ENCODE data around the gene SOX5.
"Not testable (repeated sequence)": the region's sequence is repeated elsewhere in the genome, so short reads cannot be mapped to it uniquely, and the experiment has no call there.

The SOX5 gene

GRCh38 chr12:23906329-23906728 is 43.1 kb downstream of the SOX5 start:
- DNase-seq, result no peak

GRCh38 chr12:23899434-23899833 is 50.0 kb downstream of the SOX5 start:
- no peak for DNase-seq

GRCh38 chr12:23898121-23898520 is 51.3 kb downstream of the SOX5 start:
- DNase-seq, result no peak

- no peak for DNase-seq
Measured at GRCh38 chr12:23895792-23896218, 53.7 kb downstream of the SOX5 start.

GRCh38 chr12:23893611-23894010 is 55.9 kb downstream of the SOX5 start:
- no peak for DNase-seq

GRCh38 chr12:23891115-23891514 is 58.4 kb downstream of the SOX5 start:
- no peak for DNase-seq

- DNase-seq, result no peak
Measured at GRCh38 chr12:23889069-23889440, 60.4 kb downstream of the SOX5 start.

- DNase-seq, result no peak
Measured at GRCh38 chr12:23888396-23889068, 60.9 kb downstream of the SOX5 start.

- DNase-seq, result no peak
Measured at GRCh38 chr12:23887055-23887835, 62.2 kb downstream of the SOX5 start.

GRCh38 chr12:23885394-23885793 is 64.1 kb downstream of the SOX5 start:
- DNase-seq, result no peak

GRCh38 chr12:23884909-23885308 is 64.6 kb downstream of the SOX5 start:
- no peak for DNase-seq

- DNase-seq, result no peak
Measured at GRCh38 chr12:23880988-23881387, 68.5 kb downstream of the SOX5 start.

GRCh38 chr12:23876618-23877017 is 72.9 kb downstream of the SOX5 start:
- not testable (repeated sequence) for DNase-seq

GRCh38 chr12:23867794-23868193 is 81.7 kb downstream of the SOX5 start:
- DNase-seq, result no peak

GRCh38 chr12:23862701-23863100 is 86.8 kb downstream of the SOX5 start:
- DNase-seq, result no peak

GRCh38 chr12:23860019-23860418 is 89.5 kb downstream of the SOX5 start:
- DNase-seq, result no peak

- no peak for DNase-seq
Measured at GRCh38 chr12:23857178-23857577, 92.3 kb downstream of the SOX5 start.

GRCh38 chr12:23855813-23856212 is 93.7 kb downstream of the SOX5 start:
- DNase-seq, result no peak

- no peak for DNase-seq
Measured at GRCh38 chr12:23854598-23854997, 94.9 kb downstream of the SOX5 start.

- no peak for DNase-seq
Measured at GRCh38 chr12:23853640-23854039, 95.8 kb downstream of the SOX5 start.

GRCh38 chr12:23851602-23852001 is 97.9 kb downstream of the SOX5 start:
- DNase-seq, result no peak

- DNase-seq, result no peak
Measured at GRCh38 chr12:23847857-23848256, 101.6 kb downstream of the SOX5 start.

- DNase-seq, result no peak
Measured at GRCh38 chr12:23843958-23844357, 105.5 kb downstream of the SOX5 start.

- no peak for DNase-seq
Measured at GRCh38 chr12:23834076-23834475, 115.4 kb downstream of the SOX5 start.

GRCh38 chr12:23831739-23832138 is 117.7 kb downstream of the SOX5 start:
- DNase-seq, result no peak
